Measurements from ENCODE around the gene RAPGEF2. TPM values are rescaled to one million over a fixed set of nuclear protein-coding genes. Genes with fewer than 3 reads are reported as not detected.
"Not testable (repeated sequence)": the region's sequence is repeated elsewhere in the genome, so short reads cannot be mapped to it uniquely, and the experiment has no call there.

The RAPGEF2 gene
- total and polyA plus RNA-seq, 5 donors: 10.6 to 38.6 (median 38.1) TPM

DNA sequence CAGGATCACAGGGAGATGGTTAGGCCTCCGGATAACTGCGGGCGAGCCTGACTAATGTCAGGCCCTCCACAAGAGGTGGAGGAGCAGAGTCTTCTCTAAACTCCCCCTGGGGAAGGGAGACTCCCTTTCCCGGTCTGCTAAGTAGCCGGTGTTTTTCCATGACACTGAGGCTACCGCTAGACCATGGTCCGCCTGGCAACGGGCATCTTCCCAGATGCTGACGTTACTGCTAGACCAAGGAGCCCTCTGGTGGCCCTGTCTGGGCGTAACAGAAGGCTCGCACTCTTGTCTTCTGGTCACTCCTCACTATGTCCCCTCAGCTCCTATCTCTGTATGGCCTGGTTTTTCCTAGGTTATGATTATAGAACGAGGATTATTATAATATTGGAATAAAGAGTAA lies 213.0 kb downstream of the RAPGEF2 start:
- H3K27me3 ChIP-seq (ENCODE audit: control insufficient read depth, insufficient read depth); H3K4me1 ChIP-seq (ENCODE audit: control insufficient read depth, insufficient read depth, low read length); ATAC-seq; intact Hi-C loops (cut with DNase I); H3K4me3 ChIP-seq (ENCODE audit: low read length); H3K27ac ChIP-seq (ENCODE audit: low read length); H3K9me3 ChIP-seq (ENCODE audit: control insufficient read depth, low read length): not testable (repeated sequence)
- peak; percentile 23 to 62 (median 56) for DNase-seq
- WGBS: 84% methylated on average over 12 of the region's 12 CpGs

DNA sequence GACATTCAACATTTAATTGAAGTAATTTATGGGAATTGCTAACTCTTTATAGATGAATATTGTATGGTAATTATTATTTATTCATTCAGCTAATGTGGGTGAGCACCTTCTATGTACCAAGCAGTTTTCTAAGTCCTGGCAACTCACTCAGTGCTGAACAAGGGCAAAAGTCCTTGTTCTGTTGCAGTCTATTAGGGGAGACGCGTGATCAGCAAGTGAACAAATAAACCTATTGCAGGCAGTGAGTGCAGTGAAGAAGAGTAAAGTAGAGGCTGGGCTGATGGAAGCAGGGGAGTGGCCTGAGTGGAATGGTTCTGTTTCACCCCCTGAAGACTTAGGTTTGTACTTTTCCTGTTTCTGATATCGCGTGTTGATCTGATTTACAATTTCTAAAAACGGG lies 214.3 kb downstream of the RAPGEF2 start:
- Histone ChIP-seq H3K27ac (ENCODE audit: low read length) (no peak overlapping the region), H3K4me3 (ENCODE audit: low read length) (no peak overlapping the region), H3K9me3 (ENCODE audit: control insufficient read depth, low read length) (no peaks in the 10 kb centered on the region), H3K27me3 (ENCODE audit: control insufficient read depth, insufficient read depth) (no peaks in the 10 kb centered on the region), H3K4me1 (ENCODE audit: control insufficient read depth, insufficient read depth, low read length) (peaks cover 1% of the 10 kb centered on the region)
- intact Hi-C loops (cut with DNase I): no loop called here
- ATAC-seq (no peak), DNase-seq (no peak)
- WGBS: 85% methylated on average over 5 of the region's 5 CpGs

DNA sequence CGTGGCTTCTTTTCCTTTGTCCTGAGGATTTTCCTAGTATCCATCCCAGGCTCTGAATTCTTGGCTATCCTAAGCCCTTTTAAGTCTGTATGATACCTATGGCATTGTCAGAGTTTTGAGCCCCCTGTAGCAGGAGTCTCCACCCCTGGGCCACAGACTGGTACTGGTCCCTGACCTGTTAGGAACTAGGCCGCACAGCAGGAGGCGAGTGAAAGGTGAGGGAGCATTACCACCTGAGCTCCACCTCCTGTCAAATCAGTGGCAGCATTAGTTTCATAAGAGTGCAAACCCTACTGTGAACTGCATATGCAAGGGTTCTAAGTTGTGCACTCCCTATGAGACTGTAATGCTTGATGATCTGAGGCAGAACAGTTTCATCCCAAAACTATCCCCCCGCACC lies 216.1 kb downstream of the RAPGEF2 start:
- Histone ChIP-seq H3K27ac (ENCODE audit: low read length) (no peak overlapping the region), H3K4me1 (ENCODE audit: control insufficient read depth, insufficient read depth, low read length) (peaks cover 1% of the 10 kb centered on the region), H3K27me3 (ENCODE audit: control insufficient read depth, insufficient read depth) (no peaks in the 10 kb centered on the region), H3K9me3 (ENCODE audit: control insufficient read depth, low read length) (no peaks in the 10 kb centered on the region), H3K4me3 (ENCODE audit: low read length) (no peak overlapping the region)
- no peak for ATAC-seq
- no peak for DNase-seq
- WGBS: 95% methylated on average over 4 of the region's 4 CpGs
- intact Hi-C loops (cut with DNase I): no loop called here

DNA sequence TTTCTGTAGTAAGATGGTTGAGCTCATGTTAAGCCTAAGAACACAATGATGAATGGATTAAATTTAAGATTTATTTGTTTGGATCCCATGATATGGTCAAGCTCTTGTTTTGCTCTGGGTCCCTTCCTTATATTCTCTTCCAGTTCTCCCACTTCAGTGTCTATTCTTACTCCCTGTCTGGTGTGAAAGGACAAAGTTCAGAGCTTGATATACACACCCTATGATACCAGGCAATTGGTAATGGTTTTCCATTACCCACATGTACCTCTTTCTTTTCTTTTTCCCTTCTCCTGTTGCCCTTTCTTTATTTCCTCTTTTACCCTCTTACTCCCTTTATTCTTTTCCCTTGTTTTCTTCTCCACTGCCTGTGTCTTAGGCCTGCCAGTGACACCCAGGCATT lies 223.6 kb downstream of the RAPGEF2 start:
- no peak overlapping the region for H3K27ac ChIP-seq (ENCODE audit: low read length)
- intact Hi-C loops (cut with DNase I): no loop called here

DNA sequence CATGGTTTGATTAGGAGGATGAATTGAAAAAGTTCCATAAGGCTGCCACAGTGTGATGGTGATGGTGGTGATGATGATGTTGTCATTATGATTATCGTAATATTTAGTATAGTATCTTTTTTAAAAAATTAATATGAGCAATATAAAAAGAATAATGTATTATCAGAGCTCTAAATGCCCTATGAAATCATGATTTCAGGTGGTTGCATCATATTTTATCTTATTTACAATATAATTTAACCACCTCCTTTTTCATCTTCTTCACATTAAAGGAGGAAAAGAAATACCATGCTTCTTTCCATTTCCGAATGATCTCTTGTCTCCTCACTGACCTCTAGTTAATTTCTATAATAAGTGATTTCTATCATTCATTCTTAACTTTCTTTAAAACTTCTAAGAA lies 225.9 kb downstream of the RAPGEF2 start:
- DNase-seq: no peak
- no peaks in the 10 kb centered on the region for H3K4me1 ChIP-seq (ENCODE audit: control insufficient read depth, insufficient read depth, low read length)
- ATAC-seq: no peak
- no peaks in the 10 kb centered on the region for H3K27me3 ChIP-seq (ENCODE audit: control insufficient read depth, insufficient read depth)
- H3K4me3 ChIP-seq (ENCODE audit: low read length): no peak overlapping the region
- H3K9me3 ChIP-seq (ENCODE audit: control insufficient read depth, low read length): no peaks in the 10 kb centered on the region
- H3K27ac ChIP-seq (ENCODE audit: low read length): no peak overlapping the region
- intact Hi-C loops (cut with DNase I): no loop called here
- 96% methylated on average over 2 of the region's 2 CpGs for WGBS

More for the DNA sequence above, 223.6 kb downstream of the RAPGEF2 start:
- H3K27me3 ChIP-seq (ENCODE audit: control insufficient read depth, insufficient read depth): no peaks in the 10 kb centered on the region
- no peaks in the 10 kb centered on the region for H3K9me3 ChIP-seq (ENCODE audit: control insufficient read depth, low read length)
- no peaks in the 10 kb centered on the region for H3K4me1 ChIP-seq (ENCODE audit: control insufficient read depth, insufficient read depth, low read length)
- no peak for DNase-seq
- ATAC-seq: no peak
- no peak overlapping the region for H3K4me3 ChIP-seq (ENCODE audit: low read length)

DNA sequence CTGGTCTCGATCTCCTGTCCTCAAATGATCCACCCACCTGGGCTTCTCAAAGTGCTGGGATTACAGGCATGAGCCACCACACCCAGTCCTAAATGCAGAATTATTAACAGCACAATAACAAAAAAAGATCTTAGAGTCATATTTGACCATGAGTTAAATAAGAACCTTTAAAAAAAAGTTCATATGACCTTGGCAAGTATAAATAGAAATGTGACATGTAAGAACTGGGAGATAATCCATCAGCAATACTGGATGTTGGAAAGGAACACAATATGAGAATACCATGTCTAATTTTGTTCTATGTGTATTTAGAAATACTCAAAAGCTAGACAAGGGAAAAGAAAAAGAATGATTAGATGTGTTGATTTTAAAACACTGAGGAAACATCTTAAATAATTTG lies 231.6 kb downstream of the RAPGEF2 start:
- no peaks in the 10 kb centered on the region for H3K27me3 ChIP-seq (ENCODE audit: control insufficient read depth, insufficient read depth)
- DNase-seq: no peak
- intact Hi-C loops (cut with DNase I): no loop called here
- H3K9me3 ChIP-seq (ENCODE audit: control insufficient read depth, low read length): no peaks in the 10 kb centered on the region
- no peak overlapping the region for H3K4me3 ChIP-seq (ENCODE audit: low read length)
- H3K27ac ChIP-seq (ENCODE audit: low read length): peak overlapping the region; percentile 64
- H3K4me1 ChIP-seq (ENCODE audit: control insufficient read depth, insufficient read depth, low read length): no peaks in the 10 kb centered on the region
- 92% methylated on average over 1 of the region's 1 CpG for WGBS
- ATAC-seq: no peak

DNA sequence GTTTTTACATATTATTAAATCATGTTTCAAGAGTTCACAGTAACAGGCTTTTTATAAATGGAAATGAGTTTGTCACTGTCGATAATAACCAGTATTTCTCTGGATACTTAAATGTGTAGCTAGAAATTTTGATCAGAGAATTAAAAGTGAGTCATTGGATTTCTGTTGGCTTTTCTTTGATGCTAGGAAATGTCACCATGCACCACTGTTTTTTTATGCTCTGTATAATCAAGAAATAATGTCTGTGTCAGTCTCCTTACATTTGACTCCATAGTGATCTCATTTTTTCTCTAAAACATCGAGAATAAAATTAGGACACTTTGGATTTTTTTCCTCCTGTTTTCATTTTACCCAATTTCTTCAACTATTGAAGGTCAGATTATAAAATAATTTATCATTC lies 234.2 kb downstream of the RAPGEF2 start:
- no peaks in the 10 kb centered on the region for H3K4me1 ChIP-seq (ENCODE audit: control insufficient read depth, insufficient read depth, low read length)
- intact Hi-C loops (cut with DNase I): no loop called here
- 82% methylated on average over 2 of the region's 2 CpGs for whole genome bisulfite sequencing
- H3K27ac ChIP-seq (ENCODE audit: low read length): no peak overlapping the region
- H3K27me3 ChIP-seq (ENCODE audit: control insufficient read depth, insufficient read depth): no peaks in the 10 kb centered on the region
- no peaks in the 10 kb centered on the region for H3K9me3 ChIP-seq (ENCODE audit: control insufficient read depth, low read length)
- ATAC-seq: no peak
- DNase-seq: no peak
- no peak overlapping the region for H3K4me3 ChIP-seq (ENCODE audit: low read length)

DNA sequence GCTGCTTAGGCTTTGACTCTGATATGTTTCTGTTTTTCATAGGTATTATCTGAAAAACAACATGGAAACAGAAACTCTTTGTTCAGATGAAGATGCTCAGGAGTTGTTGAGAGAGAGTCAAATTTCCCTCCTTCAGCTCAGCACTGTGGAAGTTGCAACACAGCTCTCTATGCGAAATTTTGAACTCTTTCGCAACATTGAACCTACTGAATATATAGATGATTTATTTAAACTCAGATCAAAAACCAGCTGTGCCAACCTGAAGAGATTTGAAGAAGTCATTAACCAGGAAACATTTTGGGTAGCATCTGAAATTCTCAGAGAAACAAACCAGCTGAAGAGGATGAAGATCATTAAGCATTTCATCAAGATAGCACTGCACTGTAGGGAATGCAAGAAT lies 238.6 kb downstream of the RAPGEF2 start:
- Histone ChIP-seq H3K4me3 (ENCODE audit: low read length) (no peak overlapping the region), H3K4me1 (ENCODE audit: control insufficient read depth, insufficient read depth, low read length) (peaks cover 1% of the 10 kb centered on the region), H3K9me3 (ENCODE audit: control insufficient read depth, low read length) (no peaks in the 10 kb centered on the region), H3K27me3 (ENCODE audit: control insufficient read depth, insufficient read depth) (no peaks in the 10 kb centered on the region), H3K27ac (ENCODE audit: low read length) (no peak overlapping the region)
- WGBS: 79% methylated on average over 2 of the region's 2 CpGs
- no peak for DNase-seq
- ATAC-seq: no peak
- intact Hi-C loops (cut with DNase I): no loop called here

DNA sequence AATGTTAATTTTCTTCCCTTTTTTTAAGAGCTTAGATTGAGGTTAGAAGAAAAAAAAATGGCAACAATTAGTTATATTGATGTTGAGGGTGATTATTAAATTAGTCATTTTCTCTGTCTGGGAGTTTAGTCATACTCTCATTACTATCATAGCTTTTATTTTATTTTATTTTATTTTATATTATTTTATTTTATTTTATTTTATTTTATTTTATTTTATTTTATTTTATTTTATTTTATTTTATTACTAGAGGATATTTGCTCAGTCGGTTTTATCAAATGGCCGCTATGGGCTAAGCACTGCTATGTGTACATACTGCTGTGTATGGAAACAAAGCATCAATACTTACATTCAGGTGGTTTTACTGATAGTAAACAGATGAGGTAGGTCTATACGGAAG lies 239.5 kb downstream of the RAPGEF2 start:
- Histone ChIP-seq H3K9me3 (ENCODE audit: control insufficient read depth, low read length) (no peaks in the 10 kb centered on the region), H3K27me3 (ENCODE audit: control insufficient read depth, insufficient read depth) (no peaks in the 10 kb centered on the region), H3K4me3 (ENCODE audit: low read length) (no peak overlapping the region), H3K4me1 (ENCODE audit: control insufficient read depth, insufficient read depth, low read length) (peaks cover 1% of the 10 kb centered on the region), H3K27ac (ENCODE audit: low read length) (no peak overlapping the region)
- intact Hi-C loops (cut with DNase I): no loop called here
- ATAC-seq: no peak
- DNase-seq: no peak
- WGBS: 83% methylated on average over 3 of the region's 3 CpGs

DNA sequence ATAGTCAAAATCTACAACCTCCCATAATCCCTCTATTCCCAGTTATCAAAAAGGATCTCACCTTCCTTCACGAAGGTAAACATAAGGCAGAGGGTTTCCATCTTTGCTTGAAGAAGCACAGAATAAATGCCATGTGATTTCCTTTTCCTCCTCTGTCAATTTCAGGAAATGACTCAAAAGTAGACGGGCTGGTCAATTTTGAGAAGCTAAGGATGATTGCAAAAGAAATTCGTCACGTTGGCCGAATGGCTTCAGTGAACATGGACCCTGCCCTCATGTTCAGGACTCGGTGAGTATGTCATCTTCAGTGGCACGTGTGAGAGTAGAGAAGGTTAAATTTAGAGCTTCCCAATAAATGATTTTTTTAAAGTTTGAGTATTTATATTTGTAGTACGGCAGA lies 240.2 kb downstream of the RAPGEF2 start:
- H3K4me1 ChIP-seq (ENCODE audit: control insufficient read depth, insufficient read depth, low read length): peaks cover 1% of the 10 kb centered on the region
- no peaks in the 10 kb centered on the region for H3K27me3 ChIP-seq (ENCODE audit: control insufficient read depth, insufficient read depth)
- DNase-seq (no peak), ATAC-seq (no peak)
- no peak overlapping the region for H3K4me3 ChIP-seq (ENCODE audit: low read length)
- no peaks in the 10 kb centered on the region for H3K9me3 ChIP-seq (ENCODE audit: control insufficient read depth, low read length)
- intact Hi-C loops (cut with DNase I): no loop called here
- H3K27ac ChIP-seq (ENCODE audit: low read length): no peak overlapping the region
- WGBS: 86% methylated on average over 8 of the region's 8 CpGs

DNA sequence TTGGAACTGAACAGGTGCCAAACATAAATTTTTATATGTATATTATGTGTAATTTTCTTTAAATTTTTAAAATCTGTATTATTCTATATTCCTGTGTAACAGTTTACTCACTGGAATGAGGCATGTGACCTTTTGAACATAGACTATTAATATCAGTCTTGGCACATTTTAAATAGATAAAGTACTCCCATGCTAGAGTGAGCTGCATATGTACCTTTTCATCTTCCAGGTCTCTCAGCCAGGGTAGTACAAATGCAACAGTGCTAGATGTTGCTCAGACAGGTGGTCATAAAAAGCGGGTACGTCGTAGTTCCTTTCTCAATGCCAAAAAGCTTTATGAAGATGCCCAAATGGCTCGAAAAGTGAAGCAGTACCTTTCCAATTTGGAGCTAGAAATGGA lies 242.0 kb downstream of the RAPGEF2 start:
- Histone ChIP-seq H3K9me3 (ENCODE audit: control insufficient read depth, low read length) (no peaks in the 10 kb centered on the region), H3K27ac (ENCODE audit: low read length) (no peak overlapping the region), H3K4me3 (ENCODE audit: low read length) (no peak overlapping the region), H3K27me3 (ENCODE audit: control insufficient read depth, insufficient read depth) (no peaks in the 10 kb centered on the region), H3K4me1 (ENCODE audit: control insufficient read depth, insufficient read depth, low read length) (peaks cover 1% of the 10 kb centered on the region)
- intact Hi-C loops (cut with DNase I): no loop called here
- DNase-seq (no peak), ATAC-seq (no peak)
- WGBS: 74% methylated on average over 4 of the region's 4 CpGs

DNA sequence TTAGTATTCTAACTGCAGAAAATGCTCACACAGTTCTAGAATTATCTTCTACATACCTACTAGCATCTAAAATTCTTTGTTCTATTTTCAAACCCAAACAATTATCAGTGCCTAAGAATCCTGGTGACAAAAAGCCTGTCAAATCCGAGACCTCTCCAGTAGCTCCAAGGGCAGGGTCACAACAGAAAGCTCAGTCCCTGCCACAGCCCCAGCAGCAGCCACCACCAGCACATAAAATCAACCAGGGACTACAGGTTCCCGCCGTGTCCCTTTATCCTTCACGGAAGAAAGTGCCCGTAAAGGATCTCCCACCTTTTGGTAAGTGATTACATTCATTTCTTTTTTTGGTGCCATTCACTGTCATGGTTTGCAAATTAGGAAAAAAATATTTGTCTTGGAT lies 243.8 kb downstream of the RAPGEF2 start:
- no peak overlapping the region for H3K27ac ChIP-seq (ENCODE audit: low read length)
- intact Hi-C loops (cut with DNase I): no loop called here
- WGBS: 83% methylated on average over 5 of the region's 5 CpGs
- no peak overlapping the region for H3K4me3 ChIP-seq (ENCODE audit: low read length)
- no peaks in the 10 kb centered on the region for H3K9me3 ChIP-seq (ENCODE audit: control insufficient read depth, low read length)
- H3K4me1 ChIP-seq (ENCODE audit: control insufficient read depth, insufficient read depth, low read length): peaks cover 1% of the 10 kb centered on the region
- no peaks in the 10 kb centered on the region for H3K27me3 ChIP-seq (ENCODE audit: control insufficient read depth, insufficient read depth)
- no peak for ATAC-seq
- no peak for DNase-seq
